Fibroblast of skin of left quadriceps (primary cell): ENCODE data around the gene ZDHHC1.
"Not testable (repeated sequence)": the region's sequence is repeated elsewhere in the genome, so short reads cannot be mapped to it uniquely, and the experiment has no call there.

Experiments
- DNase-seq, 2 experiments: peaks; one replicate each; pipeline ENCODE4 v3.0.0-alpha.2; 2013; ENCODE audit warnings: low read depth in 2 of 2

The ZDHHC1 gene

DNA sequence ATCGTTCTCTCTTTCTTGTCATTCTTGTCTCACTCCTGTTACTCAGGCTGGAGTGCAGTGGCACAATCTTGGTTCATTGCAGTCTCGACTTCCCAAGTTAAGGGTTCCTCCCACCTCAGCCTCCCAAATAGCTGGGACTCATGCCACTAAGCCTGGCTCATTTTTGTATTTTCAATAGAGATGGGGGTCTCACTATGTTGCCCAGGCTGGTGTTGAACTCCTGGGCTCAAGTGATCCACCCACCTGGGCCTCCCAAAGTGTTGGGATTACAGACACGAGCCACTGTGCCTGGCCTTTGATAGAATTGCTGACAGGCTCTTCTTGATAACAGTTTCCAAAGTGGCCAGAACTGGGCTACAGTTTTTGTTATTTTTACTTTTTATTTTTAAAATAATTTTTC, 55.2 kb downstream of the ZDHHC1 start:
- no peak for DNase-seq

DNA sequence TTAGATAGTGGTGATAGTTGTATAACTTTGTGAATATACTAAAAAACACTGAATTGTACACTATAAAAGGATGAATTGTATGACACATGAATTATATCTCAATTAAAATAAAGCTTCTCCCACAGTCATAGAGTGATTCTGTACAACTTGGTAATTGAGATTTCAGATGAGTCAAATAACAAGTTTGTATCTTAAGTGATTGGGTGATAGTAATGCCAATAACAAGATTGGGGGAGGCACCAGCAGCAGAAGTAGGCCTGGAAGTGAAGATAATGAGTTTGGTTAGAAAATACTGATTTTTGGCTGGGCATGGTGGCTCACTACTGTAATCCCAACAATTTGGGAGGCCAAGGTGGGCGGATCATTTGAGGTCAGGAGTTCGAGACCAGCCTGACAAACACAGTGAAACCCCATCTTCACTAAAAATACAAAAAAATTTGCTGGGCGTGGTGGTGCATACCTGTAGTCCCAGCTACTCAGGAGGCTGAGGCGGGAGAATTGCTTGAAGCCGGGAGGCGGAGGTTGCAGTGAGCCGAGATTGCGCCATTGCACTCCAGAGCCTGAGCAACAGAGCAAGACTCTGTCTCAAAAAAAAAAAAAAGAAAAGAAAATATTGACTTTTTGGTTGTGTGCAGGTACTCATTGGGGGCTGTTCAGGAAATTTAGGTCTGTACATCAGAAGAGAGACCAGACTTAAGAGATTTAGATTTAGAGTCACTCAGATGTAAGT, 56.6 kb downstream of the ZDHHC1 start:
- DNase-seq = not testable (repeated sequence)

DNA sequence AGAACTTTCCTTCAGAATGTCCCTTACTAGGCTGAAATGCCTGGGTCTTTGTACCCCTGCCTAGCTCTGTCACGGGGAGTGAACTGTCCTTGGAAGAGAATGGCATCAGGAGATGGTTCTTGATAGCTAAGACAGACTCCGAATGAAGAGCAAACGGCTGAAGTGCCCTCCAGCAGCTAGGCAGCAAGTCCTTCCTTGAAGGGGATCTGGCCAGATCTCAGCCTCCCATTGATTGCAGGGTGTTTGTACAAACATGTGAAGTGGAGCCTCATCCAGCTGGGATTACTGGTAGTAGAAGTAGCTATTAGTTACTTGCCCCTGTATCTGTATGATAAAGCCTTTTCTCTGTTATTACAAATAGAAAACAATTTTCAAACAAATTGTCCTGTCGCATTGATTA, 58.7 kb downstream of the ZDHHC1 start:
- no peak for DNase-seq

DNA sequence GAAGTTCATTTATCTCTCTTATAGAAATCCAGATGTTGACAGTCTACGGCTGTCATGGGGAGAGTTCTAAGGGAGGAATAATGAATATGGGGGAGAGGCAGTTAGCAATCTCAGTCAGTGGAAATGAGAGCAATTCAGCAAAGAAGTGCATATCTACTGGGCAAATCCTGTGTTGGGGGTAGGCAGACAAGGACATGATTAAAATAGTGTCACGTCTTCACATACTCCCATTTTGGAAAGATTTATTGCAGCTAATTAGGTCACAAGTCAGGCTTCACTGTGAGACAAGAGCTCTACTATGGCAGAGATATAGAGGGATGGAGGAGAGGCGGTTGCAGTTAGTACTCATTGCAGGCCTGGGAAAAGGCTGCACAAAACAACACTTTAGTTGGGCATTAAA, 59.9 kb downstream of the ZDHHC1 start:
- no peak for DNase-seq

DNA sequence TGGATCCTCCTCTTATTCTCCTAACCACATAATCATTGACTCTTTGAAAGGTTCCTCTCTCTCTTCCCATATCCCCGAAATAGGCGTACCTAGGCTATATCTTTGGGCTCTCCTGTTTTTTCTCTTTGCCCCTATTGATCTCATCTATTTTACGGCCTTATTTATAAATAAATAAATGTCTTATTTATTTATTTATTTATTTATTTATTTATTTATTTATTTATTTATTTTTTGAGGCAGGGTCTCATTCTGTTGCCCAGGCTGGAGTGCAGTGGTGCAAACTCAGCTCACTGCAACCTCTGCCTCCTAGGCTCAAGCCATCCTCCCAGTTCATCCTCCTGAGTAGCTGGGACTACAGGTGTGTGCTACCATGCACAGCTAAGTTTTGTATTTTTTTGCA, 63.8 kb downstream of the ZDHHC1 start:
- DNase-seq = not testable (repeated sequence)

DNA sequence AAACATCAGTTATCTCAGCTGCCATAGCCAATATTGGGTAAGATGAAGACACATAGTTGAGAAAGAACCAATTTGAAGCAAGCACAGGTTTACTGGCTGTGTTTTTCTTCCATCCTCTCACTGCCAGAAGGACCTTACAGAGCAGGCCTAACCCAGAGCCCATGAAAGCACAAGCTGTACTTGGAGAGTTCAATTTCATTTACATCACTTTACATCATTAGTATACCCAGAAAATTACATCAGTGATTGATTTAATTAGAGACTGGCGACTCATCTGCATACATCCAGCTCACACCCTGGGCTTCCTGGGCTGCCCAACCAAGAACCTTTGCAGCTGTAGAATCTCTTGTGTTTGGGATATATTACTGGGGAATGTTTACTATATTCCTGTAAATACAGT, 66.0 kb downstream of the ZDHHC1 start:
- no peak for DNase-seq

DNA sequence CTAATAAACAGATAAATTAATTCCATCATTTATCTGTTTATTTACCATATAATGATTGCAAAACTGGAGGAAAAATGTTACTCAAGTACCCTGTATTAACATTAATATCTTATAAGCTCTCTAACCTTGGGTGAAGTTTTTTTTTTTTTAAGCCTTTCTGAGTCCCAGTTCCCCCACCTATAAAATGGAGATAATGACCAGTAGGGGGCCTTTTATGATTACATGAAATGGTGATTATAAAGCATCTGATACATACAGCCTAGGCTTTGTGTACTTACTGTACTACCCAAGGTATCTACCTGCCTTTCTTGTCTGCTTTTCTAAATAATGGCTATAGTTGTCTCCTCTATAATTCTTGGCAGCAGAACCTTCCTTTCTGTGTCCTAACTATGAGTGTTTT, 67.1 kb downstream of the ZDHHC1 start:
- no peak for DNase-seq

DNA sequence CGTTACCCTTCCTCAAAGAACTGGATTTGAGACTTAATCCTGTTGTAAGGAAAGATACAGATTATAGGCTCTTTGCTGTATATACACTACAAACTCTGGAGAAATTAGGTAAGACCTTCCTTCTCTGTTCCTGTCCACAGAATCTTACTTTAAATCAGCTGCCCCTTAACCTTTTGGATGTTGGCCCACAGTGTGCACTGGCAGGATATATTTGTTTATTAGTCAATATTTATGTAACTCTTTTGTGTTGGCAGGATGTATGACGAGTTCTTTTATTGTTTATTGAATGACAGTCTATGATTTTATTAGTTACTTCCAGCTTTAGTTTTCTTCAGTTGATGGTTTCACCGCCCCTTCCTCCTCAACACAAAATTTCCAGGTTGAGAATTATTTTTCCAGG, 69.9 kb downstream of the ZDHHC1 start:
- DNase-seq = no peak

DNA sequence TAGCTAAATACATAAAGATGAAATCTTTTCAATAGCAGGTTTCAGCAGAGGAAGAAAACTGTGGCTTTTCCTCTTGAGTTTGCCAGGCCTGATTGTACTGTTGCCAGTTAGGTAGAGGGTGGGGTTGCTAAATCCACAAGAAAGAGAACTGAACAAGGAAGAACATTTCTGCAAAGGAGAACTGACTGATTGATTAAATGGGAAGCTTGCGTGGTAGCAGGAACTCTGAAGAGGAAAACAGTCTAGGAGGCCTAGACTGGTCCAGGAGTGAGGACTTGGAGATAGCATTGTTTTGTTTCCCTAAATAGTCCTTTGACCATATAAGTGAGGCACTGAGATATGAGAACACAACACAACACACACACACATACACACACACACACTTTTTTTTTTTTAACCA, 70.9 kb downstream of the ZDHHC1 start:
- DNase-seq = no peak
